ENCODE measurements around the gene LCORL.
"Not testable (repeated sequence)": the region's sequence is repeated elsewhere in the genome, so short reads cannot be mapped to it uniquely, and the experiment has no call there.

Gene LCORL

DNA sequence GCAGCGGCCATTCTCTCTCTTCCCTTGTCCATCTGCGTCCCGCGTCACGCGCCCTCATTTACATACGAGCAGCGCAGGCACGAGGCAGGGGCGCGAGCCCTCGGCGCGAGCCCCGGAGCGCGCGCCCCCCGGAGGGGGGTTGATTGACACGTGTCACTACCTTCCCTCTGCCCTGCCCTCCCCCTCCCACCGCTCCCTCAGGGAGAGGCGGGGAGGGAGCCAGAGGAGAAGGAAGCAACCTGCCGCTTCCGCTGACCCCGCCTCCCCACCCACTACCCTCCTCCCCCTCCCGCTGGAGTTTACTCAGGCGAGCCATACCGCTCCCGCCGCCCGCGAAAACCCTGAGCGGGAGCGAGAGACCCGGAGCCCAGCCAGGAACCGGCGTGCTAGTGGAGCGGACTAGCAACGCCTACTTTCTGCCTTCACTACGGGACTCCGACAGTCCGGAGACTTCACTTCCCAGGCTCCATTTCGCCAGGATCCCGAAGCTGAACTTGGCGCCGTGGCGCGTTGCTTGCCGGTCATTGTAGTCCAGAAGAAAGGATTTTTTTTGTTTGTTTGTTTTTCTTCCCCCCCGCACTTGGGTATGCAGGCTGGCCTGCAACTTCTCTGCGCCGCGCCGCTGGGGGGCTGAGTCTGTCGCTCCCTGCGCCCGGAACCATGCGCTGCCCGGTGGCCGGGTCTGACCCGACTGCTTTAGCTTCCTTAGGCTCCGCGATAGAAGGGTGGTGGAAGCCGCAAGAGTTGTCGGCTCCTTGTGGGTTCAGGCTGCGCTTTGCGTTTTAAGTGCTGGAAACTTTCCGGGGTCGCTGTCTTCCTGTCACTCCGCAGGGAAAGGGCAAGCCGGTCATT lies at the start of gene LCORL:
LCORL (minus strand) TSS at position 36 of the 852 bp plus-strand sequence; CDS start at position 32, 4 bp downstream.
- DNase-seq (ENCODE audit: low read depth in 2 of 2): peak; percentile 78 to 86

DNA sequence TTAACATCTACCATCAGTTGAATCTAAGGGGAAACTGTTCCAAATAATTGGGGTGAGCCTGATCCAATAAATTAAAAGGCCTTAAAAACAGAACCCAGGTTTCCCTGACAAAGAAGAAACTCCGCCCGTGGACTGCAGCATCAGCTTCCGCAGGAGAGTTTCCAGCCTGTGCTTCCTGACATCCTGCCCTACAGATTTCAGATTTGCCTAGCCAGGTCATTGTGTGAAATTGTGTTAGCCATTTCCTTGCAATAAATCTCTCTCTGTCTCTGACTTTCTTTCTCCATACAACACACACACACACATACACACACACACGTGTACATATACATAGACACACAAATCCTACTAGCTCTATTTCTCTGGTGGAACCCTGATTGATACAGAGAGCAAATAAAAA lies 48.3 kb upstream of the LCORL start:
- DNase-seq (ENCODE audit: low read depth in 2 of 2): no peak

DNA sequence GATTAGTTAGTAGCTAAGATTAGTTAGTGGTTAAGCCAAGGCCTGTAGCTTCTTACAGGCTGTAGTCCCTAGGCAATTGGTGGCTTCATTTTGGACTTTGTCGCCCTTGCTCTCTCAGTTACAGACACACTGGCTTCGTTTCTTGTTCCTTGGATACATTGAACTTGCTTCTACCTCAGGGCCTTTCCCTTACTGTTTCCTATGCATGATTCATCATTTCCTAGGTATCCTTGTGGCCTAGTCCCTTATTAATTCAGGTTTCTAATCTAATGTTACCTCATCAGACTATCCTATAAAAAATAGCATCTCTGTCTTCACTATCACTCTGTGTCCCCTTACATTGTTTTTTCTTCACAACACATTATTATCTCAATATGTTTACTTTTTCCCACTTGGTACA lies 45.5 kb upstream of the LCORL start:
- DNase-seq (ENCODE audit: low read depth in 2 of 2): no peak

DNA sequence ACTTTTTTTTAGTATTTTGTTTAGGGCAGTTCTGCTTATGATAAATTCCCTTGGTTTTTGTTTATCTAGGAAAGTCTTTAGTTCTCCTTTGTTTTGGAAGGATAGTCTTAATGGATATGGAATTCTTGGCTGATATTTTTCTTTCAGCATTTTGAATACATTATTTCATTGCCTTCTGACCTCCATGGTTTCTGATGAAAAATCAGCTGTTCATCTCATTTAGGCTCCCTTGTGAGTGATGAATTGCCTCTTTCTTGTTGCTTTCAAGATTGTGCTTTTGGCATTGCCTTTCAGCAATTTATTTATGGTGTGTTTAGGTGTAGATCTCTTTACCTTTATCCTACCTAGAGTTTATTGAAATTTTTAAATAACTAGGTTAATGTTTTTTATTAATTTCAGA lies 41.5 kb upstream of the LCORL start:
- DNase-seq (ENCODE audit: low read depth in 2 of 2): no peak

DNA sequence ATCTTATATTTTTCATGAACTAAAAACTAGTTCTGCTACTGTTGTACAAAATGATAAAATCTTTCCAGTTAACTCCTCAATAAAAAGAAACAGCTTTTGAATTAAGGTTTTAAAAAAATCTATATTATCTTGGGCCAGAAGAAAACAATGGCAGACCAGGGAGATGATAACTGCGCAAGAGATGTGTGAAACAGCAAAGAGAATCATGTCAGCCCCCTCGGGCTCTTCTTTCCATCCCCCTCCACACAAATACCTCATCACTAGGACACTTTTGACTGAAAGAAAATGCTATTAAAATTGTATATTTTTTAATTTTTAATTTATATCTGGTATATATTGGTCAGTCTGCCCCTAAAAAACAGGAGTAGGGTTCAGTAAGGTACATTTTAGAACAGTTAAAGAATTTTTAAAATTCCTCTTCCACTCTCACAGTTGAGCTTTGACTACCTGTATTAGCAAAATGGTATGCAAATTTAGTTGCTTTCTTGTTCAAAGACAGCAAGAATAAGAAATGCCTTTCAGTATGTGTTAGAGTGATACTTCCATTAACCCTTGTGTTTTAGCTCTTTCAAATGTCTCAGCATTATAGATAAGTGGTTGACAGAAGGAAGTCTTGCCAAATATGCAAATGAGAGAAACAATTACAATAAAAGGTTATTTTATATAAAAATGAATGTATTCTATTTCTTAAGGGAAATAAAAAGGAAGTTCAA lies 36.4 kb upstream of the LCORL start:
- no peak for DNase-seq (ENCODE audit: low read depth in 2 of 2)

DNA sequence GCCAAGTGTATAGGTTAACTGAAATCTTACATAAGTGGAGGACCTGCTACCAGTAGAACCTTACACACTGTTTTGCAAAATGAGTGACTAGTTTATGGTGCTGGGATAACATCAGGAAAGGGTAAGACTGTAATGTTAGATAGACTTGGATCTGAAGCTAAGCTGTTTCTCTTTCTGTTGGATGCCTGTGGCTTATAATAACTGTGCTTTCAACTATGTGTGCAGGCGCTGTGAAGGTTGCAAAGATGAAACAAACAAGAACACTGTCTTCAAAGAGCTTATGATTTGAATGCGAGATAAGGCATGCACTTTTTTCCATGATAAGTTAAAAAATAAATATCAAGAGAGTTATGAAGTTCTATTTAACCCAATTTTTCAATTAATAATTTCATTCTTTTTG lies 34.5 kb upstream of the LCORL start:
- DNase-seq (ENCODE audit: low read depth in 2 of 2): no peak

DNA sequence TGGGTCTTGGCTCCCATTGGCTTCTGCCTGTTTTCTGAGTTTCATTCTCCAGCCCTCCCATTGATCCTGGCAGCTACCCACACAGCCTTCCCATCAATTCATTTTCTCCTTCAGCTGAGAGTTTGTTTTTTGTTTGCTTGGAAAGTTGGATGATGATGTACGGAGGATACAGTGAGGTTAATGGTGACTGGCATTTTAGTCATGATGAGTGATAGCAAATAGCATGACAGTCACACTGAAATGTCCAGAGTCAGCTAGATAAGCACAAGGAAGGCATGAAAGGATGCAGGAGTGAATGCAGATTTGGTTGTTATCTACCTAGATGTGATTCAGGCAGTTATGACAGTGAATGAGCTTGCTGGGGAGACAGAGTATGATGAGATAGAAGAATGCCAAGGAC lies 30.6 kb upstream of the LCORL start:
- no peak for DNase-seq (ENCODE audit: low read depth in 2 of 2)

DNA sequence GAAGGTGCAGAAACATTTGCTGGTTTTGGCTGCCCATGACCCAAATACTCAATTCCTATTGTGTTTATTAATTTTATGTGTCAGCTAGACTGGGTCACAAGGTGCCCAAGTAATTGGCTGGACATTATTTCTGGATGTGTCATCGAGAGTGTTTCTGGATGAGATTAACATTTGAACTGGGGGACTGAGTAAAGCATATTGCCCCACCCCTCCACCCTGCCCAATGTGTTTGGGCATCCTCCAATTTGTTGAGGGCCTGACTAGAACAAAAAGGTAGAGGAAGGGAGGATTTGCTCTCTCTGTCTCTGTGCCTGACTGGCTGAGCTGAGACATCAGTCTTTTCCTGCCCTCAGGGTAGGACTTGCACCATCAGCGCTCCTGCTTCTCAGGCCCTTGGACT lies 29.7 kb upstream of the LCORL start:
- DNase-seq (ENCODE audit: low read depth in 2 of 2): no peak

DNA sequence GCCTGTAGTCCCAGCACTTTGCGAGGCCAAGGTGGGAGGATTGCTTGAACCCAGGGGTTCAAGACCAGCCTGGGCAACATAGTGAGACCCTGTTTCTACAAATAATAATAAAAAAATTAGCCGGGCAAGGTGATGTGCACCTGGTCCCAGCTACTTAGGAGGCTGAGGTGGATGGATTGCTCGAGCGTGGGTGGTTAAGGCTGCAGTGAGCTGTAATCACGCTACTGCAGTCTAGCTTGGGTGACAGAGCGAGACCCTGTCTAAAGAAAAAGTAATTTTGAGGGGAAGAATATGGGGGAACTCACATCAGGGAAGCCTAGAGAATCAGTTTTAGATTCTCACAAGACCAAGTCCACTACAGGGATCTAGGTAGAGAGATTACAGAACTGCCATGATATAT lies 28.9 kb upstream of the LCORL start:
- DNase-seq (ENCODE audit: low read depth in 2 of 2): no peak

DNA sequence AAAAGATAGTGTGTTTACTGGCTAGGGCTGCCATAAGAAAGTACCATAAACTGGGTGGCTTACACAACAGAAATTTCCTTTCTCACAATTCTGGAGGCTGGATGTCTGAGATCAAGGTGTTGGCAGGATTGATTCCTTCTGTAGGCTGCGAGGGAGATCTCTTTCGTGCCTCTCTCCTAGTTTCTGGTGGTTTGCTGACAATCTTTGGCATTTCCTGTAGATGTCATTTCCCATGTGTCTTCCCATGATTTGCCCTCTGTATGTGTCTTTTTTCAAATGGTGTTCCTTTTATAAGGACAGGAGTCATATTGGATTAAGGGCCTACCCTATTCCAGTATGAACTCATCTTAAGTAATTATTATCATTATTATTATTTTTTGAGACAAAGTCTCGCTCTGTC lies 27.9 kb upstream of the LCORL start:
- DNase-seq (ENCODE audit: low read depth in 2 of 2): no peak

DNA sequence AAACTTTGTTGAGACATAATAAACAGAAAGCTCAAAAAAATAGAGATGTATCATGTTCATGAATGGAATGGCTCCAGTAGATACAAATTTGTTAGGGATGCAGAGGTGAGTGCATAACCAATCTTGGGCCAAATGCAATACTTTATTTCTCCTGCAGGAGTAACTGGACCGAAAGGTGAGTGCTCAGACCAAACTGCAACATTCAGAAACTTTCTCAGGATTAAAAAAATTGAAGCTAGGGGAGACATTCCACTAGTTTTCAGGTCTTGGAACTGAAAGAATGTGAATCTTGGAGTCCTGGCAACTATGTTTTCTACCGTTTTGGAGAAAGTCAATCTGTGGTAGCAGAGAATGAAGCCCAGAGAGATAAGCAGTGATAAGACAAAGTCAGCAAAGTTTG lies 21.2 kb upstream of the LCORL start:
- DNase-seq (ENCODE audit: low read depth in 2 of 2): no peak

DNA sequence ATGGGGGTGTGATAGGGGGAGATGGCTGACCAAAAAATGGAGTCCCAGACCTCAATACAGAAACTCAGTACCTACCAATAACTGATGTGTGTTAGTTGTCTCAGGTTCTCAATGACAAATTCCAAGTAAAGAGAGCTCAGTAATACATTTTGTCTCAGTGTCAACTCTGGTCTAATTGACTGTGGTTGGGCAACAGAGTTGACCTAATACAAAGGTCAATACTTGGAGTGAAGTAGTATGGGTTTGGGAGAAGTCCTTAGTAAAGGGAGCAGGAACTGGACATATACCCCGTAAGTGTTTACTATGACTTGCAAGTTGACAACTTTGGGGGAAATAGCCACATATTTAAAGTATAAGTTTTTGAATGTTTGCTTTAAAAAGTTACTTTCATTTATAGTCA lies 20.5 kb upstream of the LCORL start:
- DNase-seq (ENCODE audit: low read depth in 2 of 2): no peak

DNA sequence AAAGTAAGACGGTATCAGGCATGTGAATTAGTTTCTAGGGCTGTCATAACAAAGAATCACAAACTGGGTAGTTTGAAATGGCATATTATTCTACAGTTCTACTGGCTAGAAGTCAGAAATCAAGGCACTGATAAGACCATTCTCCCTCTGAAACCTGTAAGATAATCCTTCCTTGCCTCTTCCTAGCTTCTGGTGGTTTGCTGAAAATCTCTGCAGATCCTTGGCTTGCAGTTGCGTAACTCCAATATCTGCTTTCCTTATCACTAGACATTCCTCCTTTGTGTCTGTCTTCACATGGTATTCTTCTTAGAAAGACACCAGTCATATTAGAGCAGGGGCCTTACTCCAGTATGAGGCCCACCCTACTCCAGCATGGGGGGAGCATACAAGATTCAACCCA lies 19.6 kb upstream of the LCORL start:
- DNase-seq (ENCODE audit: low read depth in 2 of 2): no peak

DNA sequence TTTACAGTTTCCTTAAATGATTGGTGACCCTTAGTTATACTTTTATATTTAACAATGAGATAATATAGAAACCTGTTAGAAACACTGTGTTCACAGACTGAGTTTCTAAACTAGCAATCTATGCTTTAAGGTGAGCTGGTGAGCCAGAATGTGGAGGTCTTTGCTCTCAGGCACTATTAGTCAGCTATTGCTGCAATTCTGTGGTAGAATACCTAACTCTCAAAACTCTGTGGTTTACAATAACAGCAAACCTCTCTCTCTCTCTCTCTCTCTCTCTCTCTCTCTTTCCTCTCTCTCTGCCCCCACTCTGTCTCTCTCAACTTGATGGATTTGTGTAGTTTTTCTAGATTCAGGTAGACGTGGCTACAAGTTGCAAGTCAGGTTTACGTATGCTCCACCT lies 17.6 kb upstream of the LCORL start:
- no peak for DNase-seq (ENCODE audit: low read depth in 2 of 2)

DNA sequence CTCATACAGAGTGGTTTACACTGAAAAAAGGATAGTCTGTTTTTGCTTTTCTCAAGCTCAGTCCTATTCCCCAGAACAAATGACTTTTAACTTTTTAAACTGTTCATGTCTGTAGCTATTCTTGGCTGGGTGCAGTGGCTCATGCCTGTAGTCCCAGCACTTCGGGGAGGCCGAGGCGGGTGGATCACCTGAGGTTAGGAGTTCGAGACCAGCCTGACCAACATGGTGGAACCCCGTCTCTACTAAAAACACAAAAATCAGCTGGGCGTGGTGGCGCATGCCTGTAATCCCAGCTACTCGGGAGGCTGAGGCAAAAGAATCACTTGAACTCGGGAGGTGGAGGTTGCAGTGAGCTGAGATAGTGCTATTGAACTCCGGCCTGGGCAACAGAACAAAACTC lies 14.8 kb upstream of the LCORL start:
- DNase-seq (ENCODE audit: low read depth in 2 of 2): not testable (repeated sequence)

DNA sequence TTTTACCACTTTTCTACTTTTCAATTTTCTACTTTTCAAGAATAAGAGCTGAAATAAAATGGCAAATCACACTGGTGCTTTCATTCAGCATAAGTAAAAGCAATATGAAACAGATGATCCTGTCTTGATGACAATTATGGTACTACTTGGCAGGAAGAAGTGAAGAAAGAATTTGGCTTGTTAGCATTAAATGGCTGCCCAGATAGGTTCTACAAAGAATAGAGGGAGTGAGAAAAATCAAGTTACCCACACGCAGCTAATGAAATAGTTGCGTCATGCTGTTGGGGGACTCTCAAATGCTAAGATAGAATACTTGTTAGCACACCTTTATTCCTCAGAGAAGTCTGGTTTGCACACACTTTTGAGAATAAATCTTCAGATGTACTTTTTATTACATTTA lies 12.5 kb upstream of the LCORL start:
- no peak for DNase-seq (ENCODE audit: low read depth in 2 of 2)

DNA sequence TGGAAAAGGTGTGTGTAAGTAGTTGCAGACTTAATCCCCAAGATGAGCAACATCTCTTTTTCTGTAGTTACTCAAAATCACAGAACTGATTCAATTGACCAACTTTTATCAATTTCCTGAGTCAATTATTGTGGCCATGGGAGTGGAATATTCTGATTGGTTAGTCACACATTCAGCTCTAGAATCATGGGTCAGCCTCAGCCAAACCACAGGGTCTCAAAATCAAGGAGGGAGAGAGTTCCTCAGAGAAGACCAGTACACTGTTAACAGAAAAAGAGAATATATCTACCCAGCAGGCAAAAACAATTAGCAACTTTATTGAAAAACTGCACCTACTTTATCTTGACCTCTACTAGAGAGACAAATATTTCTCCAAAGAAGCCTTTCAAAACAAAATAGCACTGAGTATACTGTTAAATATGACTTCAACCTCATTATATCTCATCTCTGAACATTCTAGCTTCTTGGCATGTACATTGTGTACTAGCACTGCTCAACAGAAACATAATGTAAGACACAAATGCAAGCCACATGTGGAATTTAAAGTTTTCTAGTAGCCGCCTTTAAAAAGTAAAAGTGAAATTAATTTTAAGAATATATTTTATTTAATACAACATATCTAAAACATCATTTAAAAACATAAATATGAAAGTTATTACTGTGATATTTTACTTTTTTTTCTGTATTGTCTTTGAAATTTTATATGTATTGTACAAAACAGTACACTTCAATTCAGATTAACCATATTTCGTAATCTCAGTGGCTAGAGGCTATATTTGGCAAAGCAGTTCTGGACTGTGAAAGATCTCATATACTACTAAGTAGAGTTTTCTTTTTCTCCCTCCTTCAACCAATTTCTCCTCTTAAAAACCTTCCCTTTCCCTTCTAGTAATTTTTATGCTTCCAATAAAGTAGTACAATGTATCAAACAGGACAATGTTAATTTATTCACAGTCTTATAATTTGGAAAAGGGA lies 11.8 kb upstream of the LCORL start:
- DNase-seq (ENCODE audit: low read depth in 2 of 2): no peak

DNA sequence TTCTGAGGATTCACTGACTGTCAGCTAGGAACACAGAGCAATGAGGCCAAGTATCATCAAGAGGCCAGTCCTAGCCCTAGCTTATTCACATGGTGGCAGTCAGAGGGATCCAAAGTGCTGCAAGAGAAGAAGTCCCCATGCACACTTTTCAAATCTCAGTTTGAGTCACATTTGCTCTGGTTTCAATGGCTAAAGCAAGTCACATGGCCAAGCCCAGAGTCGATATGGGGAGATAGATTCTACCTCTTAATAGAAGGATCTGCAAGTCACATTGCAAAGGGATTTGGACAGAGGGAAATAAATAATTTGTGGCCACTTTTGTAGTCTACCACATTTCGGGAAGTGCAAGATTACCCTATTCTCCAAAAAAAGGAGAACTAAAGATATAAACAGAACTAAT lies 3.7 kb upstream of the LCORL start:
- no peak for DNase-seq (ENCODE audit: low read depth in 2 of 2)

DNA sequence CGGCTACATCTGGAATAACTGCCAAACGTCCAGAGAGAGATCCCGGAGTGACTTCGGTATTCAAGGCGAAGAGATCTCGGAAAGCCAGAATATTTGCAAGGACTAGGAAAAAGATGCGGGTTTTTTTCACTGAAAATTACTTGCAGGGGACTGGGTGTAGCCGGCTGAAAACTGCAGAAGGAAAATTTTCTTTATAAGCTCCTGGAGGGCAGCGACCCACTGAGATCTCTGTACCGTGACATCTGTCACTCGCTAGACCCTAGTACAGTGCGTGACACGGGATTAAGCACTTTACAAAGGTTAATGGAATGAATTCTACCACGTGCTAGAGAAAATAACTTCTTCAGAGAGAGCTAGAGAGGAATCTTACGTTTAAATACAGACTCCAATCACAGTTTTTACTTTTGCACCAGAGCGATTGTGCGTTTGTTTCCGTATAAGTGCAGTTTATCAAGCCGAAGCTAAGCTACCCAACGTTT lies 1.1 kb upstream of the LCORL start:
- no peak for DNase-seq (ENCODE audit: low read depth in 2 of 2)

DNA sequence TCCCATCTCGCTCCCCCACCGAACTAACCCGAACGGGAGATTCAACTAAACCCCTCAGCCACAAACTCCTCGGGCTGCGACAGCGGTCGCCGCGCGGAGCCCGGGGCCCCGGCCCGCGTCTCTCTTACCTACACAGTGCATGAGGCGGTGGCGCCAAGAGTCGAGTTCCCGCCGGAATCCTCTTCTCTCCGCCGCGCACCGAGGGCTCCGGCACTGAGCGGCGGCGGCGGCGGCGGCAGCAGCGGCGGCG lies 160 bp downstream of the LCORL start:
- DNase-seq (ENCODE audit: low read depth in 2 of 2): no peak

DNA sequence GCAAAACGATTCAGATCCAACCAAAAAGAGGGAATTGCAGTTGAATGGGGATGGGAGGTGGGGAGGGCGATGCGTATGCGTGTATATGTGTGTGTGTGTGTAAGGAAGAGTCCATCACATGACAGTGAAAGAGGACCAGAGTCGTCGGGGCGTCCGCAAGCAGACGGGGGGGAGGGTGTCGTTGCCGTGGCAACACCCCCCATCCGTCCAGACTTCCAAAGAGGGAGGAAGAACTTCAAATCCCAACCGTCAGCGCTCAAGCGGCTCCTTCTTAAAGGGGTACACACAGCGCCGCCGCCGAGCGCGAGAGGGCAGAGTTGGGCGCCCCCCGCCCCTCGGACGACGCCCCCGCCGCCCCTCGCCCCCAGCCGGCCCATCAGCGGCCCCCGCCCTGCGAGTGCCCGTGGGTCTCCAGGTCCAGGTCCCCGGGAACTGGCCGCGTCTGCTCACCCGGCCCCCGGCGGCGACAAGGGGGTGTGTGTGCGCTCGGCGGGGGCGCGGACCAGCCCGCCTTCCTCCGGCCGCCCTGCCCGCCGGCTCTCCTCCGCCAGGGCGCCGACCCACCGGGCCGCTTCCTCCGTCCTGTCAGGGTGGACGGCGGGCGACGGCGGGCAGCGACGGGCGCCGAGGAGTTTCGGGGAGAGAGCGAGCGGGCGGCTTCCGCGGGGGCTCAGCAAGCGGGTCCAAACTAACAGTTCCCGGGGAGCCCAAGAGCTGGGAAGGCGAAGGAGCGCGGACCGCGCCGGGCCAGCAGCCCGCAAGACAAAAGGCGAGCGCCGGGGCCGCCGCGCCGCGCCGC lies 685 bp downstream of the LCORL start:
- DNase-seq (ENCODE audit: low read depth in 2 of 2): peak in 1 of 2 donors; percentile 30

All from stimulated activated CD8-positive, alpha-beta memory T cell treated with anti-CD3 and anti-CD28 coated beads, Interleukin-7, amount 100 ng/mL, for 4 hours (primary cell).